K562 (cell line): ENCODE measurements around the gene SLC16A5. TPM values are rescaled to one million over a fixed set of nuclear protein-coding genes. Genes with fewer than 3 reads are reported as not detected.

ENCODE experiments used
- ASH1L ChIP-seq: fragments of 450-650 bp; IDR thresholded peaks from 2 replicates; pipeline ENCODE4 v1.6.1; 2018; ENCODE audit warnings: borderline replicate concordance, mild to moderate bottlenecking, low read depth; ENCODE audit not compliant: partially characterized antibody
- CCAR2 ChIP-seq: fragments of 200-400 bp; formaldehyde crosslinking; IDR thresholded peaks from 2 replicates; pipeline ENCODE4 v1.6.1; 2017; ENCODE audit warnings: mild to moderate bottlenecking, low read depth, low read length
- OTX1 ChIP-seq: fragments of 450-650 bp; formaldehyde crosslinking; IDR thresholded peaks from 2 replicates; pipeline ENCODE4 v1.4.0; 2022; ENCODE audit warnings: mild to moderate bottlenecking
- RBM15 ChIP-seq: fragments of 200-400 bp; formaldehyde crosslinking; IDR thresholded peaks from 2 replicates; pipeline ENCODE4 v1.6.1; 2018; ENCODE audit warnings: mild to moderate bottlenecking, low read length, moderate library complexity; ENCODE audit not compliant: insufficient read depth
- ZNF431 ChIP-seq: sonication (generic); formaldehyde crosslinking; IDR thresholded peaks from 2 replicates; pipeline ENCODE4 v1.8.0; 2022; ENCODE audit warnings: mild to moderate bottlenecking, missing genetic modification reagents
- ZNF644 ChIP-seq: fragments of 200-800 bp; sonication (Bioruptor generic); IDR thresholded peaks from 2 replicates; pipeline ENCODE4 v1.6.1; 2016; ENCODE audit warnings: low read depth, missing genetic modification characterization, missing compliant biosample characterization
- ZSCAN32 ChIP-seq: fragments of 450-650 bp; formaldehyde crosslinking; IDR thresholded peaks from 2 replicates; pipeline ENCODE4 v1.4.0; 2020; ENCODE audit warnings: mild to moderate bottlenecking, moderate library complexity
- polyA plus RNA-seq, 8 experiments: library from polyadenylated mRNA; depleted of rRNA in 4 of 8; stranded (reverse) in 5 of 8; unstranded in 3 of 8; fragments of >200 nt; fragmentation: Nextera tagmentation in 2 of 8; fragmentation: Illumina TruSeq in 1 of 8; extraction: Ambion mirVana in 2 of 8; extraction: Trizol in 1 of 8; gene quantifications; 2 replicates each; pipeline versions ENCODE4 v1.2.1 to v1.2.3, GENCODE V29; 2011 to 2014; ENCODE audit warnings: inconsistent platforms in 1 of 8, missing spikeins in 1 of 8
- total RNA-seq, 7 experiments: library from RNA; depleted of rRNA in 6 of 7; stranded (reverse); fragments of >200 nt in 6 of 7; fragmentation: Illumina TruSeq in 2 of 7; extraction: Trizol in 2 of 7; gene quantifications; 2 replicates each; pipeline versions ENCODE4 v1.2.1 to v1.2.3, GENCODE V29; 2011 to 2021; ENCODE audit warnings: low replicate concordance in 1 of 7
- TF ChIP-seq, protein P1 (sequence below): fragments of 450-650 bp; IDR thresholded peaks from 2 replicates; pipeline ENCODE4 v1.6.1; 2016; ENCODE audit warnings: borderline replicate concordance
- TF ChIP-seq, protein P2 (sequence below): sonication (generic); IDR thresholded peaks from 2 replicates; pipeline ENCODE4 v1.6.1; 2016
- TF ChIP-seq, protein P3 (sequence below): sonication (generic); formaldehyde crosslinking; IDR thresholded peaks from 2 replicates; pipeline ENCODE4 v1.8.0; 2022; ENCODE audit warnings: mild to moderate bottlenecking, missing genetic modification reagents

SLC16A5 gene
- total and polyA plus RNA-seq, 9 of the 15 experiments (the other 6 are each of a cell fraction or from before 2014, with no cell fraction given): 0.06 to 2.6 (median 0.91) TPM

DNA sequence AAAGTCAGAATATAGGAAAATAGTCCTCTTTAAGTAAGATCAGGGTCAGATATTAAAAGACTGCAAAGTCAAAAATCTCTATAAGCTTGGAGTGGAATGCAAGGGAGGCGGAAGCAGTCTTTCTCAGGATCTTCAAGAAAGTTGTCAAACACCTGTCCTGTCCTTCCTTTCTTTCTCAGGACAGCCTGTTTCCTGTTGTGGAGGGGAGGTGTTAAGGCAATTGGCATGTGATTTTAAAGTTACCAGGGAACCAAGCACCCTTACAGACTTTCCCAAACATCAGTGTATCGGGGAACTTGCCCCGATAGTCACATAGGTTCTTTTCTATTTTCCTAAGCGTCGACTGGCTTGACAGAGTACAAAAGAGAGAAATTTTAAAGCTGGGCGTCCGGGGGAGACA is 43.0 kb upstream of the SLC16A5 start (continued):
- TF ChIP-seq, protein P1, sequence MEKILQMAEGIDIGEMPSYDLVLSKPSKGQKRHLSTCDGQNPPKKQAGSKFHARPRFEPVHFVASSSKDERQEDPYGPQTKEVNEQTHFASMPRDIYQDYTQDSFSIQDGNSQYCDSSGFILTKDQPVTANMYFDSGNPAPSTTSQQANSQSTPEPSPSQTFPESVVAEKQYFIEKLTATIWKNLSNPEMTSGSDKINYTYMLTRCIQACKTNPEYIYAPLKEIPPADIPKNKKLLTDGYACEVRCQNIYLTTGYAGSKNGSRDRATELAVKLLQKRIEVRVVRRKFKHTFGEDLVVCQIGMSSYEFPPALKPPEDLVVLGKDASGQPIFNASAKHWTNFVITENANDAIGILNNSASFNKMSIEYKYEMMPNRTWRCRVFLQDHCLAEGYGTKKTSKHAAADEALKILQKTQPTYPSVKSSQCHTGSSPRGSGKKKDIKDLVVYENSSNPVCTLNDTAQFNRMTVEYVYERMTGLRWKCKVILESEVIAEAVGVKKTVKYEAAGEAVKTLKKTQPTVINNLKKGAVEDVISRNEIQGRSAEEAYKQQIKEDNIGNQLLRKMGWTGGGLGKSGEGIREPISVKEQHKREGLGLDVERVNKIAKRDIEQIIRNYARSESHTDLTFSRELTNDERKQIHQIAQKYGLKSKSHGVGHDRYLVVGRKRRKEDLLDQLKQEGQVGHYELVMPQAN: no peak
- TF ChIP-seq ZNF644 (tag) (no peak), RBM15 (no peak), OTX1 (CRISPR knock-in tag) (no peak), ZNF431 (no peak), ASH1L (no peak), CCAR2 (no peak), ZSCAN32 (CRISPR knock-in tag) (no peak)
- TF ChIP-seq, protein P2, sequence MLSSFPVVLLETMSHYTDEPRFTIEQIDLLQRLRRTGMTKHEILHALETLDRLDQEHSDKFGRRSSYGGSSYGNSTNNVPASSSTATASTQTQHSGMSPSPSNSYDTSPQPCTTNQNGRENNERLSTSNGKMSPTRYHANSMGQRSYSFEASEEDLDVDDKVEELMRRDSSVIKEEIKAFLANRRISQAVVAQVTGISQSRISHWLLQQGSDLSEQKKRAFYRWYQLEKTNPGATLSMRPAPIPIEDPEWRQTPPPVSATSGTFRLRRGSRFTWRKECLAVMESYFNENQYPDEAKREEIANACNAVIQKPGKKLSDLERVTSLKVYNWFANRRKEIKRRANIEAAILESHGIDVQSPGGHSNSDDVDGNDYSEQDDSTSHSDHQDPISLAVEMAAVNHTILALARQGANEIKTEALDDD: no peak
- TF ChIP-seq, protein P3, sequence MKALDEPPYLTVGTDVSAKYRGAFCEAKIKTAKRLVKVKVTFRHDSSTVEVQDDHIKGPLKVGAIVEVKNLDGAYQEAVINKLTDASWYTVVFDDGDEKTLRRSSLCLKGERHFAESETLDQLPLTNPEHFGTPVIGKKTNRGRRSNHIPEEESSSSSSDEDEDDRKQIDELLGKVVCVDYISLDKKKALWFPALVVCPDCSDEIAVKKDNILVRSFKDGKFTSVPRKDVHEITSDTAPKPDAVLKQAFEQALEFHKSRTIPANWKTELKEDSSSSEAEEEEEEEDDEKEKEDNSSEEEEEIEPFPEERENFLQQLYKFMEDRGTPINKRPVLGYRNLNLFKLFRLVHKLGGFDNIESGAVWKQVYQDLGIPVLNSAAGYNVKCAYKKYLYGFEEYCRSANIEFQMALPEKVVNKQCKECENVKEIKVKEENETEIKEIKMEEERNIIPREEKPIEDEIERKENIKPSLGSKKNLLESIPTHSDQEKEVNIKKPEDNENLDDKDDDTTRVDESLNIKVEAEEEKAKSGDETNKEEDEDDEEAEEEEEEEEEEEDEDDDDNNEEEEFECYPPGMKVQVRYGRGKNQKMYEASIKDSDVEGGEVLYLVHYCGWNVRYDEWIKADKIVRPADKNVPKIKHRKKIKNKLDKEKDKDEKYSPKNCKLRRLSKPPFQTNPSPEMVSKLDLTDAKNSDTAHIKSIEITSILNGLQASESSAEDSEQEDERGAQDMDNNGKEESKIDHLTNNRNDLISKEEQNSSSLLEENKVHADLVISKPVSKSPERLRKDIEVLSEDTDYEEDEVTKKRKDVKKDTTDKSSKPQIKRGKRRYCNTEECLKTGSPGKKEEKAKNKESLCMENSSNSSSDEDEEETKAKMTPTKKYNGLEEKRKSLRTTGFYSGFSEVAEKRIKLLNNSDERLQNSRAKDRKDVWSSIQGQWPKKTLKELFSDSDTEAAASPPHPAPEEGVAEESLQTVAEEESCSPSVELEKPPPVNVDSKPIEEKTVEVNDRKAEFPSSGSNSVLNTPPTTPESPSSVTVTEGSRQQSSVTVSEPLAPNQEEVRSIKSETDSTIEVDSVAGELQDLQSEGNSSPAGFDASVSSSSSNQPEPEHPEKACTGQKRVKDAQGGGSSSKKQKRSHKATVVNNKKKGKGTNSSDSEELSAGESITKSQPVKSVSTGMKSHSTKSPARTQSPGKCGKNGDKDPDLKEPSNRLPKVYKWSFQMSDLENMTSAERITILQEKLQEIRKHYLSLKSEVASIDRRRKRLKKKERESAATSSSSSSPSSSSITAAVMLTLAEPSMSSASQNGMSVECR (CRISPR knock-in tag): no peak
